Endothelial cell of umbilical vein (primary cell): ENCODE measurements around the gene CDH15. TPM values are rescaled to one million over a fixed set of nuclear protein-coding genes. Genes with fewer than 3 reads are reported as not detected.

ENCODE experiments used
- BruUV-seq: library from RNA; stranded (reverse); fragments of 400-500 nt; replicated peaks from 2 replicates; lab custom pipeline; 2021; lab: Mats Ljungman, UMichigan
- CTCF ChIA-PET: fragments of 300-600, 350-600 bp; sonication (Branson Sonifier 250); formaldehyde crosslinking; loops from one replicate; lab custom pipeline; 2021; ENCODE audit warnings: antibody characterized with exemption, inconsistent platforms; lab: Charles Lee
- POLR2A ChIA-PET: fragments of 300-600, 350-600 bp; sonication (Branson Sonifier 250); formaldehyde crosslinking; loops from one replicate; lab custom pipeline; 2021; ENCODE audit warnings: antibody characterized with exemption, inconsistent platforms; lab: Charles Lee
- DNase-seq: peaks from one replicate; pipeline ENCODE4 v3.0.0-alpha.2; 2011; ENCODE audit warnings: low read depth, low spot score
- FAIRE-seq: peaks from 2 replicates; lab custom pipeline; 2011; peaks lifted over from hg19 to GRCh38; lab: Jason Lieb, UNC
- H2AFZ ChIP-seq: 2 replicates; pipeline ENCODE4 v1.6.0; 2012; ENCODE audit warnings: low read depth, low read length, control low read depth, inconsistent platforms
- H3K27ac ChIP-seq: 2 replicates; pipeline ENCODE4 v1.5.1; 2011; ENCODE audit warnings: low read depth, mild to moderate bottlenecking, control low read depth, low read length, moderate library complexity; ENCODE audit not compliant: insufficient read depth
- H3K27me3 ChIP-seq, 2 experiments: 2 replicates each; pipeline versions ENCODE4 v1.6.0 to v1.6.1; 2011; ENCODE audit warnings: low read length in 2 of 2, mixed read lengths in 1 of 2; ENCODE audit not compliant: control insufficient read depth in 2 of 2, insufficient read depth in 2 of 2
- H3K36me3 ChIP-seq, 2 experiments: 2 replicates in 1 of 2; 3 replicates in 1 of 2; pipeline ENCODE4 v1.5.1; 2011; ENCODE audit warnings: low read length in 2 of 2, mild to moderate bottlenecking in 1 of 2, moderate library complexity in 1 of 2; ENCODE audit not compliant: control insufficient read depth in 2 of 2, insufficient read depth in 2 of 2; ENCODE audit errors: extremely low read depth in 1 of 2
- H3K4me1 ChIP-seq: 3 replicates; pipeline ENCODE4 v1.5.1; 2011; ENCODE audit warnings: mild to moderate bottlenecking, low read length; ENCODE audit not compliant: control insufficient read depth, insufficient read depth; ENCODE audit errors: extremely low read depth
- H3K4me2 ChIP-seq: 2 replicates; pipeline ENCODE4 v1.6.1; 2011; ENCODE audit warnings: low read length, control low read depth, mixed read lengths; ENCODE audit not compliant: insufficient read depth
- H3K4me3 ChIP-seq, 3 experiments: fragments of 200-600 bp in 1 of 3; sonication (generic), shearing (Covaris generic) in 1 of 3; replicated peaks in 1 of 3; 2 replicates each; pipeline ENCODE4 v1.5.1; 2011 to 2016; ENCODE audit warnings: control low read depth in 3 of 3, low read length in 3 of 3, mild to moderate bottlenecking in 2 of 3, inconsistent platforms in 1 of 3, low read depth in 1 of 3, moderate library complexity in 1 of 3; ENCODE audit not compliant: insufficient read depth in 1 of 3
- H3K79me2 ChIP-seq: 2 replicates; pipeline ENCODE4 v1.6.0; 2012; ENCODE audit warnings: low read length, inconsistent platforms; ENCODE audit not compliant: control insufficient read depth, insufficient read depth
- H3K9ac ChIP-seq: replicated peaks from 2 replicates; pipeline ENCODE3; 2011; ENCODE audit warnings: low read length, control low read depth; ENCODE audit not compliant: insufficient read depth; ENCODE audit errors: extremely low read depth
- H3K9me1 ChIP-seq: replicated peaks from 3 replicates; pipeline ENCODE4 v1.6.0; 2011; ENCODE audit warnings: mild to moderate bottlenecking, low read length; ENCODE audit not compliant: control insufficient read depth, insufficient read depth; ENCODE audit errors: extremely low read depth
- H3K9me3 ChIP-seq: replicated peaks from 2 replicates; pipeline ENCODE4 v1.5.1; 2012; ENCODE audit warnings: low read length, inconsistent platforms; ENCODE audit not compliant: control insufficient read depth, insufficient read depth
- H4K20me1 ChIP-seq: replicated peaks from 2 replicates; pipeline ENCODE3; 2011; ENCODE audit warnings: mild to moderate bottlenecking, low read length; ENCODE audit not compliant: control insufficient read depth, insufficient read depth; ENCODE audit errors: extremely low read depth
- EZH2 ChIP-seq: IDR thresholded peaks from 2 replicates; pipeline ENCODE4 v1.6.1; 2012; ENCODE audit warnings: borderline replicate concordance, low read depth, mild to moderate bottlenecking, moderate library complexity, low read length, inconsistent platforms; ENCODE audit not compliant: severe bottlenecking
- FOS ChIP-seq: IDR thresholded peaks from 2 replicates; pipeline ENCODE4 v1.6.1; 2011; ENCODE audit warnings: mild to moderate bottlenecking, low read length, moderate library complexity, borderline replicate concordance; ENCODE audit not compliant: insufficient read depth
- GATA2 ChIP-seq: IDR thresholded peaks from 2 replicates; pipeline ENCODE4 v1.7.0; 2011; ENCODE audit warnings: low read depth, mild to moderate bottlenecking, moderate library complexity, mixed read lengths, low read length; ENCODE audit not compliant: insufficient read length, insufficient read depth
- JUN ChIP-seq: IDR thresholded peaks from 2 replicates; pipeline ENCODE4 v1.6.1; 2011; ENCODE audit warnings: borderline replicate concordance, low read depth; ENCODE audit not compliant: insufficient read length, insufficient read depth
- MYC ChIP-seq: IDR thresholded peaks from one replicate; pipeline ENCODE4 v1.6.1; 2011; ENCODE audit warnings: mild to moderate bottlenecking, low read depth, low read length
- POLR2A ChIP-seq: IDR thresholded peaks from 2 replicates; pipeline ENCODE4 v1.6.1; 2012; ENCODE audit warnings: low read depth, mild to moderate bottlenecking, control low read depth, low read length
- POLR2AphosphoS5 ChIP-seq: IDR thresholded peaks from 2 replicates; pipeline ENCODE4 v1.6.1; 2012; ENCODE audit warnings: low read depth, mild to moderate bottlenecking, control low read depth, low read length, moderate library complexity; ENCODE audit not compliant: insufficient read depth
- dilution Hi-C: fragments of 300-500 bp; cut with MboI; formaldehyde crosslinking; loops from one replicate; pipeline ENCODE4 v1.15.0; 2019; ENCODE audit warnings: low sequenced_read_pairs; ENCODE audit not compliant: extremely low pct_ligation_motif_present
- intact Hi-C: fragments of 100-400 bp; cut with micrococcal nuclease; formaldehyde crosslinking; loops from one replicate; pipeline ENCODE4 v1.10.0; 2022
- polyA plus RNA-seq, 4 experiments: library from polyadenylated mRNA; depleted of rRNA in 3 of 4; stranded (reverse) in 3 of 4; unstranded in 1 of 4; fragments of >200 nt; gene quantifications; 2 replicates each; pipeline versions ENCODE4 v1.2.1 to v1.2.3, GENCODE V29; 2011 to 2012; ENCODE audit warnings: missing spikeins in 1 of 4
- total RNA-seq: library from RNA; stranded (reverse); gene quantifications from 2 replicates; pipeline ENCODE4 v1.2.3, GENCODE V29; 2021
- TF ChIP-seq, protein P1 (sequence below), 2 donors: IDR thresholded peaks; 1 replicate in 1 of 2; 2 replicates in 1 of 2; pipeline ENCODE4 v1.5.1; 2011; ENCODE audit warnings: low read length in 2 of 2, mild to moderate bottlenecking in 2 of 2, moderate library complexity in 2 of 2, control low read depth in 1 of 2, inconsistent platforms in 1 of 2, low read depth in 1 of 2; ENCODE audit not compliant: insufficient read depth in 1 of 2; ENCODE audit errors: extremely low read depth in 1 of 2

CDH15 gene
- total and polyA plus RNA-seq, 2 donors (not counting 3 experiments of a cell fraction or from before 2014, with no cell fraction given), result 0.44 TPM; not detected in 1

DNA sequence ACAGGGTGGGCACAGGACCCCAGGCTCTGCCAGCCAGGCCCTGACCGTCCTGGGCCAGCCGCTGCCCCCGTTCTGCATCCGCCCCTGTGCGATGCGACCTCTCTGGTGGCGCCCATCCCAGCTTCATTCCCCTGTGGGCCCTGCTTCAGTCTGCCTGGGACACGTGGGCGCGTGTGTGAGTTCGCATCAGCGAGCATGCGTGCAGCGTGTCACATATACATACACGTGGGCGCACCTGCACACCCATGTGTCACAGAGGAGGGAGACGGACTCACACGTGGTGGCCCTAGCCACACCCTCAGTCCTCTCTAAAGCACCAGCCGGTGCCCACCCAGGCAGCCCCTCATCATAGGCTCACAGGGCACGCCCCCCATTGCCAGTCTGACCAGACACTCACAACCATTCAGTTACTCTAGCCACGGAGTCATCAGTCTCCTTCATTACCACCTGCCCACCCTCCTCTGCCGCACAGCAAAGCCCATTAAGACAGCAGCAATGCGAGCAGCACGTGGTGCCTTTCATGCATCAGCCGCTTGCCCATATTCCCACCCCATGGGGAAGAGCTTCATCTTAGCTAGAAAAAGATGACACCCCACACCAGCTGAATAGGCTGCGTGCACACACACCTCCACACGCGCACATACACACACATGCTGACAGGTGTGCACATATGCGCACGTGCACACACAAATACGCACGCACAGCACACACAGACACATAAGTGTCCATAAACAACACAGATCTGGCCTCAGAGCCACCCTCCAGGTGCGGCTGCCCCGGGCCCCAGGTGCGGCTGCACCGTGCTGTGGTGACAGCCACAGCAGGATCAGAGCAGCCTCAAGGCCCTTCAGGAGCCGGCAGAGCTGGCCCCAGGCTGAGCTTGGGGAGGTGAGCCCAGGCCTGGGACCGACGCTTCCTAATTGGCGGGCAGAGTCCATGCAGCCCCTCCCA lies 9.5 kb upstream of the CDH15 start:
- H3K4me3 ChIP-seq, result no peak overlapping the region
- FAIRE-seq, result no peak
- H3K27ac ChIP-seq, result no peak overlapping the region
- H3K9ac ChIP-seq, result no peak overlapping the region
- dilution Hi-C loops, result no loop called here
- no peak for DNase-seq
- intact Hi-C loops, result no loop called here
- POLR2A ChIA-PET, result no interaction called here
- TF ChIP-seq POLR2A, result no peak
- no peak for TF ChIP-seq JUN
- TF ChIP-seq POLR2AphosphoS5, result no peak
- TF ChIP-seq FOS, result no peak
- no peak overlapping the region for H3K4me2 ChIP-seq
- no peaks in the 10 kb centered on the region for H3K79me2 ChIP-seq
- BruUV-seq, result no TSS peak
- H3K36me3 ChIP-seq, result no peaks in the 10 kb centered on the region
- no peak overlapping the region for H2AFZ ChIP-seq
- no peaks in the 10 kb centered on the region for H3K9me3 ChIP-seq
- H3K27me3 ChIP-seq, result no peaks in the 10 kb centered on the region
- H4K20me1 ChIP-seq, result no peaks in the 10 kb centered on the region
- no peaks in the 10 kb centered on the region for H3K9me1 ChIP-seq
- no peaks in the 10 kb centered on the region for H3K4me1 ChIP-seq
- CTCF ChIA-PET, result interaction anchor here (1.5 kb wide), 1 partner anchor 304 kb away, joined by 5 read pairs; no protein-coding TSS in a partner anchor

- DNase-seq, result no peak
- CTCF ChIA-PET, result interaction anchor here (1.5 kb wide), 1 partner anchor 305 kb away, joined by 5 read pairs; no protein-coding TSS in a partner anchor
- intact Hi-C loops, result no loop called here
Measured at GRCh38 chr16:89163297-89163696, 8.3 kb upstream of the CDH15 start.

More at GRCh38 chr16:89163297-89163696, 8.3 kb upstream of the CDH15 start:
- no peaks in the 10 kb centered on the region for H4K20me1 ChIP-seq
- TF ChIP-seq EZH2 (no peak), FOS (no peak), POLR2AphosphoS5 (no peak), GATA2 (no peak), MYC (no peak), POLR2A (no peak), JUN (no peak)
- TF ChIP-seq, protein P1, sequence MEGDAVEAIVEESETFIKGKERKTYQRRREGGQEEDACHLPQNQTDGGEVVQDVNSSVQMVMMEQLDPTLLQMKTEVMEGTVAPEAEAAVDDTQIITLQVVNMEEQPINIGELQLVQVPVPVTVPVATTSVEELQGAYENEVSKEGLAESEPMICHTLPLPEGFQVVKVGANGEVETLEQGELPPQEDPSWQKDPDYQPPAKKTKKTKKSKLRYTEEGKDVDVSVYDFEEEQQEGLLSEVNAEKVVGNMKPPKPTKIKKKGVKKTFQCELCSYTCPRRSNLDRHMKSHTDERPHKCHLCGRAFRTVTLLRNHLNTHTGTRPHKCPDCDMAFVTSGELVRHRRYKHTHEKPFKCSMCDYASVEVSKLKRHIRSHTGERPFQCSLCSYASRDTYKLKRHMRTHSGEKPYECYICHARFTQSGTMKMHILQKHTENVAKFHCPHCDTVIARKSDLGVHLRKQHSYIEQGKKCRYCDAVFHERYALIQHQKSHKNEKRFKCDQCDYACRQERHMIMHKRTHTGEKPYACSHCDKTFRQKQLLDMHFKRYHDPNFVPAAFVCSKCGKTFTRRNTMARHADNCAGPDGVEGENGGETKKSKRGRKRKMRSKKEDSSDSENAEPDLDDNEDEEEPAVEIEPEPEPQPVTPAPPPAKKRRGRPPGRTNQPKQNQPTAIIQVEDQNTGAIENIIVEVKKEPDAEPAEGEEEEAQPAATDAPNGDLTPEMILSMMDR (IDR thresholded peaks at IDR 0.05; ENCODE audit: extremely low read depth in 1 of 2, insufficient read depth in 1 of 2, low read depth in 1 of 2, low read length in 2 of 2), result no peak
- no peak overlapping the region for H3K4me2 ChIP-seq
- dilution Hi-C loops, result no loop called here
- H3K79me2 ChIP-seq, result no peaks in the 10 kb centered on the region
- H3K9me1 ChIP-seq, result no peaks in the 10 kb centered on the region
- no peak overlapping the region for H2AFZ ChIP-seq
- H3K27ac ChIP-seq, result no peak overlapping the region
- H3K36me3 ChIP-seq, result no peaks in the 10 kb centered on the region
- no peak overlapping the region for H3K9ac ChIP-seq
- POLR2A ChIA-PET, result no interaction called here
- H3K27me3 ChIP-seq, result no peaks in the 10 kb centered on the region
- no peaks in the 10 kb centered on the region for H3K4me1 ChIP-seq
- no TSS peak for BruUV-seq
- FAIRE-seq, result no peak
- H3K4me3 ChIP-seq, result no peak overlapping the region
- H3K9me3 ChIP-seq, result no peaks in the 10 kb centered on the region
